Measurements from ENCODE around the gene PHF21B. TPM values are rescaled to one million over a fixed set of nuclear protein-coding genes. Genes with fewer than 3 reads are reported as not detected.

Gene PHF21B
- total RNA-seq, 5 donors from 2014 or later (not counting 1 experiment from before 2014, with no cell fraction given), result 0.15 to 0.36 TPM; not detected in 3

GRCh38 chr22:45036154-45036553, 26.3 kb upstream of the PHF21B start:
- 84% methylated on average over 15 of the region's 15 CpGs for WGBS (ENCODE audit: insufficient coverage)
- no peak overlapping the region for H3K4me3 ChIP-seq (ENCODE audit: control insufficient read depth in 1 of 2, extremely low read depth in 1 of 2, low read length in 1 of 2)
- no peaks in the 10 kb centered on the region for H3K36me3 ChIP-seq (ENCODE audit: control insufficient read depth in 2 of 2, extremely low read depth in 1 of 2, insufficient read depth in 1 of 2, low read length in 1 of 2)
- H3K4me1 ChIP-seq (ENCODE audit: control insufficient read depth in 1 of 2, extremely low read depth in 1 of 2, insufficient read depth in 2 of 2, low read length in 2 of 2), result no peaks in the 10 kb centered on the region
- Mint-ChIP-seq H3K4me1 (no peaks in the 10 kb centered on the region), H3K9me3 (no peaks in the 10 kb centered on the region), H3K27me3 (peaks cover 13 to 23% of the 10 kb centered on the region in 2 donors), H3K36me3 (no peaks in the 10 kb centered on the region), H3K27ac (no peak overlapping the region), H3K4me3 (no peak overlapping the region)
- ATAC-seq (replicated peaks in 1 of 4) (no peak), DNase-seq (no peak)
- H3K27me3 ChIP-seq (replicated peaks in 1 of 2; ENCODE audit: control insufficient read depth in 2 of 2, extremely low read depth in 1 of 2, insufficient read depth in 2 of 2, low read length in 1 of 2), result peaks cover 0 to 34% of the 10 kb centered on the region in 2 experiments
- CTCF ChIA-PET, result no interaction called here
- POLR2A ChIA-PET, result no interaction called here
- H3K9me3 ChIP-seq, result no peaks in the 10 kb centered on the region
- H3K27ac ChIP-seq (ENCODE audit: low read length), result no peak overlapping the region

DNA sequence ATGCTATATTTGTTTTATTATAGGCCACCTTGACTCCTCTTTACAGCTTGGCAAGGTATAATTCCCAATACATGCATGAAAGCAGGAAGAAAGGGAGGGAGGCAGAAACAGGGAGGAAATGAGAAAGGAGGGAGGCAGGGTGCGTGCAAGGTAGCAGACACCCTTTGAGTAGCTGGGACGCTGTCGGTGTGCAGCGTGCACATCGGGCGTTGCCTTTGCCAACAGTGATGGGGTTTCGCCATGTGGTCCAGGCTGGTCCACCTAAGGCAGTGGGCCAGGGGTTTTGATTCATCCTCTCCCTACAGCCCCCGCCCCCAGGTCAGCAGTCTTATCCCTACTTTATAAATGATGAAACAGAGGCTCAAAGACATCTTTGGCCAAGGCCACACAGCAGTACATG, 25.0 kb upstream of the PHF21B start:
- CTCF ChIA-PET, result no interaction called here

GRCh38 chr22:45034156-45034555, 24.4 kb upstream of the PHF21B start:
- Mint-ChIP-seq H3K36me3 (no peaks in the 10 kb centered on the region), H3K9me3 (no peaks in the 10 kb centered on the region), H3K27ac (no peak overlapping the region), H3K27me3 (peaks cover 9 to 16% of the 10 kb centered on the region in 2 donors), H3K4me1 (no peaks in the 10 kb centered on the region), H3K4me3 (no peak overlapping the region)
- DNase-seq (no peak), ATAC-seq (replicated peaks in 1 of 4) (no peak)
- ChIA-PET CTCF (no interaction called here), POLR2A (no interaction called here)
- H3K27ac ChIP-seq (ENCODE audit: low read length), result no peak overlapping the region
- H3K27me3 ChIP-seq (replicated peaks in 1 of 2; ENCODE audit: control insufficient read depth in 2 of 2, extremely low read depth in 1 of 2, insufficient read depth in 2 of 2, low read length in 1 of 2), result peaks cover 0 to 27% of the 10 kb centered on the region in 2 experiments
- no peak overlapping the region for H3K4me3 ChIP-seq (ENCODE audit: control insufficient read depth in 1 of 2, extremely low read depth in 1 of 2, low read length in 1 of 2)
- no peaks in the 10 kb centered on the region for H3K36me3 ChIP-seq (ENCODE audit: control insufficient read depth in 2 of 2, extremely low read depth in 1 of 2, insufficient read depth in 1 of 2, low read length in 1 of 2)
- H3K9me3 ChIP-seq, result no peaks in the 10 kb centered on the region
- no CpG with 5 or more reads among the region's 10 CpGs for WGBS (ENCODE audit: insufficient coverage)
- no peaks in the 10 kb centered on the region for H3K4me1 ChIP-seq (ENCODE audit: control insufficient read depth in 1 of 2, extremely low read depth in 1 of 2, insufficient read depth in 2 of 2, low read length in 2 of 2)

More for the DNA sequence above, 25.0 kb upstream of the PHF21B start:
- Mint-ChIP-seq H3K36me3 (no peaks in the 10 kb centered on the region), H3K4me1 (no peaks in the 10 kb centered on the region), H3K4me3 (no peak overlapping the region), H3K27me3 (peaks cover 6 to 13% of the 10 kb centered on the region in 2 donors), H3K9me3 (no peaks in the 10 kb centered on the region), H3K27ac (no peak overlapping the region)
- no peak for DNase-seq
- 98% methylated on average over 6 of the region's 8 CpGs for WGBS (ENCODE audit: insufficient coverage)
- POLR2A ChIA-PET, result no interaction called here
- no peak overlapping the region for H3K27ac ChIP-seq (ENCODE audit: low read length)
- H3K36me3 ChIP-seq (ENCODE audit: control insufficient read depth in 2 of 2, extremely low read depth in 1 of 2, insufficient read depth in 1 of 2, low read length in 1 of 2), result no peaks in the 10 kb centered on the region
- peaks cover 0 to 29% of the 10 kb centered on the region in 2 experiments for H3K27me3 ChIP-seq (replicated peaks in 1 of 2; ENCODE audit: control insufficient read depth in 2 of 2, extremely low read depth in 1 of 2, insufficient read depth in 2 of 2, low read length in 1 of 2)
- no peak overlapping the region for H3K4me3 ChIP-seq (ENCODE audit: control insufficient read depth in 1 of 2, extremely low read depth in 1 of 2, low read length in 1 of 2)
- no peaks in the 10 kb centered on the region for H3K9me3 ChIP-seq
- H3K4me1 ChIP-seq (ENCODE audit: control insufficient read depth in 1 of 2, extremely low read depth in 1 of 2, insufficient read depth in 2 of 2, low read length in 2 of 2), result no peaks in the 10 kb centered on the region
- no peak for ATAC-seq (replicated peaks in 1 of 4)

GRCh38 chr22:45033136-45033535, 23.3 kb upstream of the PHF21B start:
- Histone ChIP-seq H3K27ac (ENCODE audit: low read length) (no peak overlapping the region), H3K4me1 (ENCODE audit: control insufficient read depth in 1 of 2, extremely low read depth in 1 of 2, insufficient read depth in 2 of 2, low read length in 2 of 2) (no peaks in the 10 kb centered on the region), H3K4me3 (ENCODE audit: control insufficient read depth in 1 of 2, extremely low read depth in 1 of 2, low read length in 1 of 2) (no peak overlapping the region), H3K36me3 (ENCODE audit: control insufficient read depth in 2 of 2, extremely low read depth in 1 of 2, insufficient read depth in 1 of 2, low read length in 1 of 2) (no peaks in the 10 kb centered on the region), H3K27me3 (replicated peaks in 1 of 2; ENCODE audit: control insufficient read depth in 2 of 2, extremely low read depth in 1 of 2, insufficient read depth in 2 of 2, low read length in 1 of 2) (peaks cover 0 to 27% of the 10 kb centered on the region in 2 experiments), H3K9me3 (no peaks in the 10 kb centered on the region)
- Mint-ChIP-seq H3K9me3 (no peaks in the 10 kb centered on the region), H3K27ac (no peak overlapping the region), H3K4me3 (no peak overlapping the region), H3K36me3 (no peaks in the 10 kb centered on the region), H3K4me1 (no peaks in the 10 kb centered on the region), H3K27me3 (peaks cover 6 to 15% of the 10 kb centered on the region in 2 donors)
- DNase-seq (no peak), ATAC-seq (replicated peaks in 1 of 4) (no peak)
- CTCF ChIA-PET, result no interaction called here
- POLR2A ChIA-PET, result no interaction called here
- WGBS (ENCODE audit: insufficient coverage), result no CpG with 5 or more reads among the region's 2 CpGs

DNA sequence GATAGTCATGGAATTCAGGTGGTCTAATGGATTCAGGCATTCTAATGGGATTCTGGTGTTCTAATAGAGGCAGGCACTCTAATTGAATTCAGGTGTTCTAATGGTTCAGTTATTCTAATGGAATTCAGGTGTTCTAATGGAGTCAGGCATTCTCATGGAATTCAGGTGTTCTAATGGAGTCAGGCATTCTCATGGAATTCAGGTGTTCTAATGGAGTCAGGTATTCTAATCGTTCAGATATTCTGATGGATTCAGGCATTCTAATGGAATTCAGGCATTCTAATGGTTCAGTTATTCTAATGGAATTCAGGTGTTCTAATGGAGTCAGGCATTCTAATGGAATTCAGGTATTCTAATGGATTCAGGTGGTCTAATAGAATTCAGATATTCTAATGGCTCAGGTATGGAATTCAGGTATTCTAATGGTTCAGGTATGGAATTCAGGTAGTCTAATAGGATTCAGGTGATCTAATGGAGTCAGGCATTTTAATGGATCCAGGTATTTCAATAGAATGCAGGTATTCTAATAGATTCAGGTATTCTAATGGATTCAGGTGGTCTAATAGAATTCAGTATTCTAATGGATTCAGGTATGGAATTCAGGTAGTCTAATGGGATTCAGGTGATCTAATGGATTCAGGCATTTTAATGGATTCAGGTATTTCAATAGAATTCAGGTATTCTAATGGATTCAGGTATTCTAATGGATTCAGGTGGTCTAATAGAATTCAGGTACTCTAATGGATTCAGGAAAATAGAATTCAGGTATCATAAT, 22.0 kb upstream of the PHF21B start:
- no peaks in the 10 kb centered on the region for H3K36me3 ChIP-seq (ENCODE audit: control insufficient read depth in 2 of 2, extremely low read depth in 1 of 2, insufficient read depth in 1 of 2, low read length in 1 of 2)
- no peak overlapping the region for H3K4me3 ChIP-seq (ENCODE audit: control insufficient read depth in 1 of 2, extremely low read depth in 1 of 2, low read length in 1 of 2)
- H3K27me3 ChIP-seq (replicated peaks in 1 of 2; ENCODE audit: control insufficient read depth in 2 of 2, extremely low read depth in 1 of 2, insufficient read depth in 2 of 2, low read length in 1 of 2), result peaks cover 0 to 21% of the 10 kb centered on the region in 2 experiments
- H3K36me3 Mint-ChIP-seq, result no peaks in the 10 kb centered on the region
- peaks cover 12 to 14% of the 10 kb centered on the region in 2 donors for H3K27me3 Mint-ChIP-seq
- H3K4me1 Mint-ChIP-seq, result no peaks in the 10 kb centered on the region
- DNase-seq (no peak), ATAC-seq (replicated peaks in 1 of 4) (no peak)
- CTCF ChIA-PET, result no interaction called here
- no peaks in the 10 kb centered on the region for H3K4me1 ChIP-seq (ENCODE audit: control insufficient read depth in 1 of 2, extremely low read depth in 1 of 2, insufficient read depth in 2 of 2, low read length in 2 of 2)
- POLR2A ChIA-PET, result no interaction called here
- H3K9me3 ChIP-seq, result no peaks in the 10 kb centered on the region
- no peak overlapping the region for H3K27ac ChIP-seq (ENCODE audit: low read length)
- no peak overlapping the region for H3K27ac Mint-ChIP-seq
- no peaks in the 10 kb centered on the region for H3K9me3 Mint-ChIP-seq
- no peak overlapping the region for H3K4me3 Mint-ChIP-seq
- 58% methylated on average over 1 of the region's 1 CpG for WGBS (ENCODE audit: insufficient coverage)

GRCh38 chr22:45029501-45029900, 19.7 kb upstream of the PHF21B start:
- Mint-ChIP-seq H3K27ac (no peak overlapping the region), H3K4me3 (no peak overlapping the region), H3K36me3 (no peaks in the 10 kb centered on the region), H3K4me1 (no peaks in the 10 kb centered on the region), H3K9me3 (no peaks in the 10 kb centered on the region), H3K27me3 (peaks cover 19% of the 10 kb centered on the region in 2 donors)
- no peaks in the 10 kb centered on the region for H3K4me1 ChIP-seq (ENCODE audit: control insufficient read depth in 1 of 2, extremely low read depth in 1 of 2, insufficient read depth in 2 of 2, low read length in 2 of 2)
- H3K9me3 ChIP-seq, result no peaks in the 10 kb centered on the region
- no peak for DNase-seq
- H3K27ac ChIP-seq (ENCODE audit: low read length), result no peak overlapping the region
- H3K36me3 ChIP-seq (ENCODE audit: control insufficient read depth in 2 of 2, extremely low read depth in 1 of 2, insufficient read depth in 1 of 2, low read length in 1 of 2), result no peaks in the 10 kb centered on the region
- no peak overlapping the region for H3K4me3 ChIP-seq (ENCODE audit: control insufficient read depth in 1 of 2, extremely low read depth in 1 of 2, low read length in 1 of 2)
- WGBS (ENCODE audit: insufficient coverage), result 83% methylated on average over 1 of the region's 6 CpGs
- ChIA-PET POLR2A (no interaction called here), CTCF (no interaction called here)
- ATAC-seq (replicated peaks in 1 of 4), result no peak
- H3K27me3 ChIP-seq (replicated peaks in 1 of 2; ENCODE audit: control insufficient read depth in 2 of 2, extremely low read depth in 1 of 2, insufficient read depth in 2 of 2, low read length in 1 of 2), result peaks cover 0 to 13% of the 10 kb centered on the region in 2 experiments

All from T-cell (primary cell).